Measurements from ENCODE around the gene NAGPA.
"Not testable (repeated sequence)": the region's sequence is repeated elsewhere in the genome, so short reads cannot be mapped to it uniquely, and the experiment has no call there.

NAGPA gene, protein sequence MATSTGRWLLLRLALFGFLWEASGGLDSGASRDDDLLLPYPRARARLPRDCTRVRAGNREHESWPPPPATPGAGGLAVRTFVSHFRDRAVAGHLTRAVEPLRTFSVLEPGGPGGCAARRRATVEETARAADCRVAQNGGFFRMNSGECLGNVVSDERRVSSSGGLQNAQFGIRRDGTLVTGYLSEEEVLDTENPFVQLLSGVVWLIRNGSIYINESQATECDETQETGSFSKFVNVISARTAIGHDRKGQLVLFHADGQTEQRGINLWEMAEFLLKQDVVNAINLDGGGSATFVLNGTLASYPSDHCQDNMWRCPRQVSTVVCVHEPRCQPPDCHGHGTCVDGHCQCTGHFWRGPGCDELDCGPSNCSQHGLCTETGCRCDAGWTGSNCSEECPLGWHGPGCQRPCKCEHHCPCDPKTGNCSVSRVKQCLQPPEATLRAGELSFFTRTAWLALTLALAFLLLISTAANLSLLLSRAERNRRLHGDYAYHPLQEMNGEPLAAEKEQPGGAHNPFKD

DNA sequence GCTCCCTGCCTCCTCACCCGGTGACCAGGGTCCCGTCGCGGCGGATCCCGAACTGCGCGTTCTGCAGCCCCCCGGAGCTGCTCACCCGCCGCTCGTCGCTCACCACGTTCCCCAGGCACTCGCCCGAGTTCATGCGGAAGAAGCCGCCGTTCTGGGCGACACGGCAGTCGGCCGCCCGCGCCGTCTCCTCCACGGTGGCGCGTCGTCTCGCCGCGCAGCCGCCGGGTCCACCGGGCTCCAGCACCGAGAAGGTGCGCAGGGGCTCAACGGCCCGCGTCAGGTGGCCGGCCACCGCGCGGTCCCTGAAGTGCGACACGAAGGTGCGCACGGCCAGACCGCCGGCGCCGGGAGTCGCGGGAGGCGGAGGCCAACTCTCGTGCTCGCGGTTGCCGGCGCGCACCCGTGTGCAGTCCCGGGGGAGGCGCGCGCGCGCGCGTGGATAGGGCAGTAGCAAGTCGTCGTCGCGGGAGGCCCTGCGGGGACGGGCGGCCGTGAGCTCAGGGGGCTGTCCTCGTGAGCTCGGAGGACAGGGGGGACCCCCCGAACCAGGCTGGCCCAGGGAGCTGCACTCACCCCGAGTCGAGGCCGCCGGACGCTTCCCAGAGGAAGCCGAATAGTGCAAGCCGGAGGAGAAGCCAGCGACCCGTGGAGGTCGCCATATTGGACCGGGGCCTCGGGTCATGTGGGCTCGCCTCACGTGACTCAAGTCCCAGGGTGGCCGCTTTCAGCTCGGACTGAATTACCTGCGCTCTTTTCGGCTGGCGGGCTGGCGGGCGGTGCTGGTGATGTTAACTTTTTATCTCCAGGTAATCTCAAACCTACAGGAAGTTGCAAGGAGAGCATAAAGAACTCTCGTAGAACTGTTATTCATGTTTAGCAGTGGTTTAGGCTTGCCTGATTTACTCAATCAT, at the start of gene NAGPA:
Gene NAGPA, minus strand, starts transcription at position 680 of the 911 bp plus-strand sequence. Its CDS starts 21 bp downstream, at position 659.
- DNase-seq (ENCODE audit: low read depth), result peak; percentile 73

DNA sequence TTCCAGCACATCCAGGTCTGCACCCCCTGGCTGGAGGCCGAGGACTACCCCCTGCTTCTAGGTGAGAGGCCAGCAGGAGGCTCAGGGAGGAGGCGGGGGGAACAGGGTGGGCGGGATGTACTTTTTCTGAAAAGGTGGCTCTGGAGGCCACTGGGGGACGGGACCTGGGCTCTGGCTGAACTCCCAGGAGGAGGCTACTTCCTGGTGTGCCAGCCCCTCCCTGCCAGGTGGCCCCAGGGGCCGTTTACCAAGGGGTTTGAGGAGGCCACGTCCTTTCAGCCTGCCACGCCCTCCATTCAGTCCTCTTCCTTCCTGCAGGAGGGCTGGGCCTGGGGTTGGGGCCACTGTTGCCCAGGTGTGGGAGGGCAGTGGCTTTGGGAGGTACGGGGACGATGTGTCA, 47.3 kb upstream of the NAGPA start:
- not testable (repeated sequence) for DNase-seq (ENCODE audit: low read depth)

DNA sequence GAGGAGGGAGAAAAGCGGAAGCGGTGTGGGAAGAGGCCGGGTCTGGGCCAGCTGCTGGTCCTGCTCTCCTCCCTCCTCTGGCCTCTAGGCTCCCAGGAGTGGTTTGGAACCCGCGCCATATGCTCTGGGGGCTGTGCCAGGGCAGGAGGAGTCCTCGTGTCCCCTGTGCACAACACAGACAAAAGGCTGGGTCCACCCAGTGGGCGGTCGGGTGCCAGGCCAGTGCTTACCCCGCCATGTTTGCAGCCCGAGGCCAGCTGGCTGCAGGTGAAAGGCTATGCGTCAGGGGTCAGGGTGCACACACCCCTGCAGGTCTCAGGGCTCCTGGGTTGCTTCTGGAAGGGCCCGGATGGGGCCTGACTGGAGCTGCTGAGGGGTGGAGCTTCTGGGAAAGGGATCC, 46.7 kb upstream of the NAGPA start:
- not testable (repeated sequence) for DNase-seq (ENCODE audit: low read depth)

DNA sequence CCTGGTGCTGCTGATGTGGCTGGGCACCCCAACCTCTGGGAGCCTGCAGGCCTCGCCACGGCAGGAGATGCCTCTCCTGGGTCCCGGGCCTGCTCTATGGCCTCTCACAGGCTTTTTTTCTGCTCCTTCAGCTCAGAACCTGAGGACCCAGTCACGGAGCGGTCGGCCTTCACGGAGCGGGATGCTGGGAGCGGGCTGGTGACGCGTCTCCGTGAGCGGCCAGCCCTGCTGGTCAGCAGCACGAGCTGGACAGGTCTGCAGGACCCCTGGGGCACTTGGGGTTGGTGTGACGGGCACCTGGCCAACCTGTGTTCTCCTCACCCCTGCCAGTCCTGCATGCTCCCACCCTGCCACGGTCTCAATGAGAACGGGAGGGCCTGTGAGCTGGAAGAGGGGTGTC, 44.9 kb upstream of the NAGPA start:
- DNase-seq (ENCODE audit: low read depth), result no peak

DNA sequence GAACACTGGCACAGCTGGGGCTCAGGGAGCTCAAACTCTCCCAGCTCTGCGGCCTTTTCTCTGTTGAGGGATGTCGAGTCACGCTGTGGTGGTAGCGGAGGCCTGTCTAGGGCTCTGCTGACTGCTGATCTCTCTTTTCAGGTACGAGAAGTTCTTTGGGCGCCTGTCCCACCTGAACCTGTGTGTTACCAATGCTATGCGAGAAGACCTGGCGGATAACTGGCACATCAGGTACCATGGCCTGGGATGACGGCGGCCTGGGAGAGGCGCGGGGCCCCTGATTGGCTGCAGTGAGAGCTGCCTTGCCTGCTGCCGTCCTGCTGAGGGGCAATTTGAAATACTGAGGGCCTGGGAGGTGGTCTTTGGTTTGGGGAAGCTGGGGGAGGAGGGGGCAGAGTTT, 43.6 kb upstream of the NAGPA start:
- DNase-seq (ENCODE audit: low read depth), result no peak

DNA sequence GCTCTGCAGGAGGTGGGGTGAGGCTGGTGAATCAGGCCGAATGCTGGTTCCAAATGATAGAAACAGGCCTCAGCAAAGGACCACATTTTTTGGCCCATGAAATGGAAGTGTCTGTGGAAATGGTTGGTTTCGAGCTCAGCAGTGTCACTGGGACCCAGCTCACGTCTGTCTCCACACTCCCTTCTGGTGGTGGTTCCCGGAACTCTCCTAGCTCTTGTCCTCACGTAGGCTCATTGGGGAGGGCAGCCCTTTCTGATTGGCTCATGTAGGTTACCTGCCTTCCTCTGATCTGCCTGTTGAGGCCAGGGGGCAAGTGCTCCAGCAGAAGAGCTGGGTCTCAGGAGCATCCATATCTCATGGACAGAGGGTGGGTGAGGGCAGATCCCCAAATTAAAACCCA, 41.9 kb upstream of the NAGPA start:
- DNase-seq (ENCODE audit: low read depth), result no peak

DNA sequence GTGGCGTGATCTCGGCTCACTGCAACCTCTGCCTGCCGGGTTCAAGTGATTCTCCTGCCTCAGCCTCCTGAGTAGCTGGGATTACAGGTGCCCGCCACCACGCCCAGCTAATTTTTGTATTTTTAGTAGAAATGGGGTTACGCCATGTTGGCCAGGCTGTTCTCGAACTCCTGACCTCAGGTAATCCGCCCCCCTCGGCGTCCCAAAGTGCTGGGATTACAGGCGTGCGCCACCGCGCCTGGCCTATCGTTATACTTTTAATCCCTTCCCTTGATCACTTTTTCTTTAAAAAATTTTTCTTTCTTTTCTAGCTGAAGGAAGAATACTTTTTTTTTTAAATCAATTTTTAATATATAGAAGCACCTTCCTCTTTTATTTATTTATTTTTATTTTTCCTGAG, 40.0 kb upstream of the NAGPA start:
- DNase-seq (ENCODE audit: low read depth), result not testable (repeated sequence)

DNA sequence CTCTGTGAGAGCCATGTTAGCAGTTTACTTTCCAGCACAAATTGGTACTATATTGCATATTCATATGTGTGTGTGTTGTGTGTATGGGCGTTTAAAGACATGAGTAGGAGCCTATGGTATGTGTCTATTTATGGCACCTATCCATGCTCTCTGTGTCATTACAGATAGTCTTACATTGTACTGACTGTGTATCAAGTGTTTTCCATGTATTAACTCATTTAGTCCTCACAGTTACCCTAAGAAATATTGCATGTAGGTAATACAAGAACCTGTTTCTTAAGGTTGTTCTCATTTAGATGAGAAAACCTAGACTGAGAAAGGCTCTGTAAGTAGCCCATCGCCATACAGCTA, 39.5 kb upstream of the NAGPA start:
- peak; percentile 29 for DNase-seq (ENCODE audit: low read depth)

DNA sequence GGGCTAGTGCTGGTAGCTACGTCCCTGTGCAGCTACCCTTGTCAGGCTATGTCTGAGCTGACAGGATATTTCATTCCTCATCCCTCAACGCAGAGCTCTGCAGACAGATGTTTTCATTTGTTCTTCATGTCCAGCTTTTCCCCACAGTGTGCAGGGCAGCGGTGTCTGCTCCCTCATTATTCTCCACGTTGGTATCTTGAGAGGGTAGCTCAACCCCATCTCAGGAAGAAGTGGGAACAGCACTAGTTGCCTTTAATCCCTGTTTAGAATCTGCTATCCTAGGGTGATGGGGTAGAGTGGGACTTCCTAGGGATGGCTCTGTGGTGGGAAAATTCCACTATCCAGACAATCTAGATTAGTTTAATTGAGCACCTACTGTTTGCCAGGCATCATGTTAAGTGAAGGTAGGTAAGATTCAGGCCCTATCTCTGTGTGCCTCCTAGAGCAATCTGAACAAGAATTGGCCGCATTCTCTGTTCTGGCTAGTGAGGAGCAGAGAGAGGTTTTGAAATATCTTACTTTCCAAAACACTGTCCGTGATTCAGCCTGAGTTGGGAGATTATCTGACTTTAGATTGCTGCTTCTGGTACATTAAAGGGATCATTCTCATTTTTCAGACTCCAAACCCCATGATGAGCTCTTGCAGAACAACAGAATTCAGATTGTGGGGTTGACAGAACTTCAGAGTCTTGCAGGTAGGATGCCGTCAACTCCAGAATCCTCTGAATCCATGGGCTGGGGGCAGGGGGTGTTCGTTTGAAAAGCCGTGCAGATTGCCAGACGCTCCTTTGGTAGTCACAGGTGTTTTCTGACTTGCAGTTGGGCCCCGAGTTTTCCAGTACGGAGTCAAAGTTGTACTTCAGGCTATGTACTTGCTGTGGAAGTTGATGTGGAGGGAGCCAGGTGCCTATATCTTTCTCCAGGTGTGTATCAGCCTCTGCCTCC, 38.9 kb upstream of the NAGPA start:
- peak; percentile 62 for DNase-seq (ENCODE audit: low read depth)

DNA sequence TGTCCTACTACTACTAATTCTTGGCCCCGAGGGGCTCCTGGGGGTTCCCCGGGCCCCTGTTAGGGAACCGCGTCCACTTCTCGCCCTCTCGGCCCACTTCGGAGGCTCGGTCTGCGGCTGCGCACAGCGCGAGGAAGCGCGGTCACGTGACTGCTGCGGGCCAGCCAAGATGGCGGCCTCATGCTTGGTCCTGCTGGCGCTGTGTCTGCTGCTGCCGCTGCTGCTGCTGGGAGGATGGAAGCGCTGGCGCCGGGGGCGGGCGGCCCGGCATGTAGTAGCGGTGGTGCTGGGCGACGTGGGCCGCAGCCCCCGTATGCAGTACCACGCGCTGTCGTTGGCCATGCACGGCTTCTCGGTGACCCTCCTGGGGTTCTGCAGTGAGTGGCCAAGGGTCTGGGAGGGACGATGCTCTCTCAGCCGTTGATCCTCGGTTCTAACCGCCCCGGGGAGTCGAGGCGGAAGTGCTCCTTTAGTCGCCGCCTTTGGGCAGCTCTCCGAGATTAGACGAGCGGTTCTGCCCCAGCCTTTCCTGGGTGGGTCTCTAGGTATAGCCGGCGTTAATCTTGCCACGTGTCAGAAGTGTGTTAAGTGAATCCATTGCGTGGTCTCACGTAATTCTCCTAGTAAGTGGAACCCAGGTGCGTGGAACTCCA, 38.1 kb upstream of the NAGPA start, which contains the start of gene ALG1:
Gene ALG1, plus strand, starts transcription at position 163 of the 653 bp plus-strand sequence. Its CDS starts 7 bp downstream, at position 170.
- peak; percentile 69 for DNase-seq (ENCODE audit: low read depth)

DNA sequence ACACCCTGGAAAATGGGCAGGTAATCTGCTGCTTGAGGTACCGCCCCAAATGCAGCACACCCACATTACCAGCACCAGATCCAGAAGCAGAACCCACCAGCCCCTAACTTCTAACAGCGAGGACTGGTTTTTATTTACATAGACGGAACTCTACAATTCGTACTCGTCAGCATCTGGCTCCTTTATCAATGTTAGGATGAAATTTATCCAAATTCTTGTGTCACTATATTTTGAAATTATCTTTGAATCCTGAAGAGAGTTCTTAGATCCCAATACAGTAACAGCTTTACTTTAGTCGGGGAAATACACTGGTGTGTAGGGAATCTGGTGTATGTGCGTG, 37.6 kb upstream of the NAGPA start:
- no peak for DNase-seq (ENCODE audit: low read depth)

DNA sequence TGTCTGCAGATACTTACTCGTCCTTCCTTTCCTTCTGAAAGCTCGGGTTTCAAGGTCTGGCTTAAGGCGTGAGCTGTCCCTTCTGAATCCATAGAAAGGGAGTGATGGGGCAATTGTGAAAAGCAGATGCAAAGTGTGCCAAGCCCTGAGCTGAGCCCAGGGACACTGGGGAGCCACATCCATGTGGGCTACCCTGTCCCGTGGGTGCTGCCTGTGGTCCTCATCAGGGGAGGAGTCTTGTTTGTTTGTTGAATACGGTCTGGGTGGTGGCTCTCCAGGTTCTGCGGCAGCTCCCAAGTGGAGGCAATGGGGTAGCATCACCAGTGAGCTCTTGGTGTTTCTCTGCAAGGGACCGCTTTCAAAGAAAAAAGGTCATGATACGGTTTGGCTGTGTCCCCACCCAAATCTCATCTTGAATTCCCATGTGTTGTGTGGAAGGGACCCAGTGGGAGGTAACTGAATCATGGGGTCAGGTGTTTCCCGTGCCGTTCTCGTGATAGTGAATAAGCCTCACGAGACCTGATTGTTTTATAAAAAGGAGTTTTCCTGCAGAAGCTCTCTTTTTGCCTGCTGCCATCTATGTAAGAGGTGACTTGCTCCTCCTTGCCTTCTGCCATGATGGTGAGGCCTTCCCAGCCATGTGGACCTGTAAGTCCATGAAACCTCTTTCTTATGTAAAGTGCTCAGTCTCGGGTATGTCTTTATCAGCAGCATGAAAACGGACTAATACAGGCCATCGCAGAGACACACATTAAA, 36.9 kb upstream of the NAGPA start:
- DNase-seq (ENCODE audit: low read depth), result no peak

DNA sequence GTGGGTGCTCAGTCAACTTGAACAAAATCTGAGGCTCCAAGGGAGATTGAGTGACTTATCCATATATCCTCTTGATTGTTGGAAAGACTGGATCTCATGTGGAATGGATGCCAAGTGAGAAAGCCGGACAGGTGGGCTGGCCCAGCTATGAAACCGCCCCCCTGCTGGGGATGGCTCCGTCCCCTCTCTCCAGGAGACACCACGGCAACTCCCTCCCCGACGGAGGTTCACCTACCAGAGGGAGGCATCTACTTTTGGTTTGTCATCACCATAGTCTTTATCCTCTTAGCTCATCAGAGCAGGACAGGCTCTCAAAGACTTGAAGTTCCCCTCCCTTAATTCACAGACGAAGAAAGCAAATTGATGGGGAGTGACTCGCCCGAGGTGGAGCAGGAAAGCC, 36.1 kb upstream of the NAGPA start:
- DNase-seq (ENCODE audit: low read depth), result no peak

DNA sequence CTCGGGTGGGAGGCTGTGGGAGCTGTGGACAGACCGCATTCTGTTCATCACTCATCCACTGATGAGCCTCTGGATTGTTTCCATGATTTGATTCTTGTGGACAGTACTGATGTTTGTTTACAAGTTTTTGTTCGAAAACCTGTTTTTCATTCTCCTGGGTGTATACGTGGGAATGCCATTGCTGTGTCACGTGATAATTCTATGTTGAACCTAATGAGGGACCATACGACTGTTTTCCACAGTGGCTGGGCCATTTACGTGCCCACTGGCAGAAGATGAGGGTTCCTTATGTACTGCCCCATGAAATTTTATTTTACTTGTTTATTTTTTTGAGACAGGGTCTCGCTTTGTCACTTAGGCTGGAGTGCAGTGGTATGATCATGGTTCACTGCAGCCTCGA, 35.3 kb upstream of the NAGPA start:
- no peak for DNase-seq (ENCODE audit: low read depth)

DNA sequence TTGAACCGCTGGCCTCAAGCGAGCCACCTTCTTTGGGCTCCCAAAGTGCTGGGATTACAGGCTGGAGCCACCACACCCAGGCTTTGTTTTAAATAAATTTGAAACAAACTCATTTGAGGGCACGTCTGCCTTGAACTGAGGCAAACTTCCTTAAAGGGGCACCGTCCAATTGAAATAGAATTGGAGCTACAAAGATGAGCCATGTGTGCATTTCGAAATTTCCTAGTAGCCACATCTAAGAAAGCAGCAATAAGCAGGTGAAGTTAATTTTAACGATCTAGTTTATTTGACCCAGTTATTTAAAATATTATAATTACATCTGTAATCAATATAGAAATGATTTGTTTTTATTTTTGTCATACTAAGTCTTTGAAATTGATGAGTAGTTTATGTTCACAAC, 32.8 kb upstream of the NAGPA start:
- DNase-seq (ENCODE audit: low read depth), result no peak

DNA sequence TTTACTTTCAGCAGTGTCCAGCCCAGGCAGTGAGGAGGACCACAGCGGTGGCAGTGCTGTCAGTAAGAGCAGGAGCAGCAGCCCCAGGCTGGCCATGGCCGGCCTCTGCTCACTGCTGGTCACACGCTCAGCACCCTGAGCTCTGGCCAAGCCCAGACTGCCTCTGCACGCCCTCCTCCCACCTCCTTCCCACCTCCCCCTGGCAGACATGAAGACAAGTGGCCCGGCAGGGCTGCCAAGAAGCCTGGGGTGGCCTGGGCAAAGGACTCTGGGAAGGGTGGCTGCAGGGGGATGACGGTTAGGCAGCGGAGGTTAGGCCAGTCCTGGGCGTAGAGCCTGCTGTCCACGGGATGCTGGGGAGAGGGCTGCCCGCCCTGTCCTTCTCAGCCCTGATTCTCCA, 32.1 kb upstream of the NAGPA start, which contains the start of gene C16orf89:
Gene C16orf89, minus strand, starts transcription at position 144 of the 400 bp plus-strand sequence. Its CDS starts 48 bp downstream, at position 96.
- DNase-seq (ENCODE audit: low read depth), result no peak

DNA sequence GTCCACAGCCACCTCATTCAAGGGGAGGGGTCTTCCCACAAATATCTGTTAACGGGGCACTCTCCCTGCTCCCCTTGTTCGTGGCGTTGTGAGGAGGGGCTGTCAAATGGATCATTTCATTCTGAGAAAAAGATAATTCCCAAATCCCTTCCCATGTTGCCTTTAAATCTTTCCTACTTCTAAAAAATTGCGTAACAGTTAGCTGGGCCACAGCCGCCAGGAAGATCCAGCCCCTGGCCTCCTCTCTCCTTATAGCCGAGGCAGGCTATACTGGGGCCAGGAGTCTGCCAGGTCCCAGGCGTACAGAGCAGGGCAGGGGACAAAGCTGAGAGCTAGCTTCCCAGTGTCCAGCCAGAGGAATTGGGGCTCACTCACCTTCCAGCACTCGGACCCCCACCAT, 31.6 kb upstream of the NAGPA start:
- DNase-seq (ENCODE audit: low read depth), result no peak

DNA sequence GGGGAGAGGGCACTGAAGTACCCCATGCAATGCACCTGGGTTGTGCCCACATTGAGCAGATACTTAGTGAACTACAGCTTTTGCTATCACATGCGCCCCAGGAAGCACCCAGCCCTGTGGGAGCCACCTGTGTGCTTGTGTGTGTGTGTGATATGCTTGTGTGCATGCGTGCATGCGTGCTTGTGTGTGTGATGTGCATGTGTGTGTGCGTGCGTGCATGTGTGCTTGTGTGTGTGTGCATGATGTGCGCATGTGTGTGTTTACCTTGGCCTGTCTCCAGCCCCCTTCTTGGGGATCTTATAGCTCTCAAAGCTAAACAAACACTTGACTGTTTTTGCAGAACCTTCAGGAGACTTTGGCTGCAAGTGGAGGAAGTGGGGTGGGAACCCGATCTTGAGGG, 31.2 kb upstream of the NAGPA start:
- no peak for DNase-seq (ENCODE audit: low read depth)

DNA sequence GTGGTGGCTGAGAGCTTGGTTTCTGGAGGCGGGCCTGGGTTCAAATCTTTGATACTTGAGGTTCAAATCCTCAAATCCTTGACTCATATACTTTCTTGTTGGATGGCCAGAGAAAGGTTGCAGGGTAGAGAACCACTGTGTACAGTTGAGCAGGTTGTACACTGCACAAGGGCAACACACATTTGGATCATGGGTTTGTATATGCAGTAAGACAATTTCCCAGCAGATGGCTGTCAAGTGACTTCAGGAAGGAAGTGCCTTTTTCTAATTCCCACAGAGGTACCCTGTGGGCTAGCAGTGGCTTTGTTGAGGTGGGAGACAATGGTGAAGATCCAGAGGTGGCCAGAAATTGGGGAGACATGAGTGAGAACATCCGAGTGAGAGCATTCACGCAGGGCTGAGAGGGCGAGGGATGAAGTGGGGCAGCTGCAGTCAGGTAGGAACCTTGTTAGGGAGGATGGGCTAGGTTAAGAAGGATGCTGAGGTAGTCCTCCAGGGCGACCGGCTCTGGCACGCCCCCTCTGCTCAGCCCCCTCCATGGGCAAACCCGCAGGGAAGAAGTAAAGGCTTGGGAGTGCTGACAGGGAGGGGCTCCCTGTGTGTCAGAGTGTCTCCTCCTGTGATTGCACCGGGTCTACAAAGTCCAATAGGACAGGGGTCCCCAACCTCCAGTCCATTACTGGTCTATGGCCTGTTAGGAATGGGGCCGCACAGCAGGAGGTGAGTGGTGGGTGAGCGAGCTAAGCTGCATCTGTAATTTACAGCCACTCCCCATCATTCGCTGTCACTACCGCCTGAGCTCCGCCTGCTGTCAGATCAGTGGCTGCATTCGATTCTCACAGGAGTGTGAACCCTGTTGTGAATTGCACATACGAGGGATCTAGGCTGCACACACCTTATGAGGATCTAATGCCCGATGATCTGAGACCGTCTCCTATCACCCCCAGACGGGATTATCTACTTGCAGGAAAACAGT, 29.3 kb upstream of the NAGPA start:
- DNase-seq (ENCODE audit: low read depth), result no peak
